Stomach (tissue), 9 donors: ENCODE measurements around the gene SLC44A1. TPM values are rescaled to one million over a fixed set of nuclear protein-coding genes. Genes with fewer than 3 reads are reported as not detected.

Experiments
- DNase-seq, 2 donors: peaks; one replicate each; pipeline versions ENCODE4 v3.0.0 to v3.0.0-alpha.2; 2013 to 2019
- H3K27ac ChIP-seq, 5 donors: fragments of 200-600 bp in 4 of 5; sonication (generic) in 4 of 5; one replicate each; pipeline ENCODE4 v1.5.1; 2013 to 2019; ENCODE audit warnings: mild to moderate bottlenecking in 1 of 5, moderate library complexity in 1 of 5
- H3K27me3 ChIP-seq, 3 donors: fragments of 200-600 bp; sonication (generic); one replicate each; pipeline ENCODE4 v1.5.1; 2017 to 2019; ENCODE audit warnings: mixed run types in 1 of 3
- H3K36me3 ChIP-seq, 4 donors: fragments of 200-600 bp; sonication (generic); 1 replicate in 3 of 4; 2 replicates in 1 of 4; pipeline ENCODE4 v1.5.1; 2016 to 2019
- H3K4me1 ChIP-seq, 4 donors: fragments of 200-600 bp; sonication (generic); one replicate each; pipeline ENCODE4 v1.5.1; 2016 to 2019
- H3K4me3 ChIP-seq, 4 donors: fragments of 200-600 bp; sonication (generic) in 3 of 4; one replicate each; pipeline ENCODE4 v1.5.1; 2016 to 2019; ENCODE audit warnings: mild to moderate bottlenecking in 1 of 4
- H3K9me3 ChIP-seq, 4 donors: fragments of 200-600 bp; sonication (generic); one replicate each; pipeline ENCODE4 v1.5.1; 2016 to 2019
- EP300 ChIP-seq: sonication (generic); formaldehyde crosslinking; IDR thresholded peaks from one replicate; pipeline ENCODE4 v1.6.1; 2017; ENCODE audit warnings: antibody characterized with exemption
- POLR2A ChIP-seq, 4 donors: fragments of 450-650 bp; IDR thresholded peaks; one replicate each; pipeline ENCODE4 v1.6.1; 2016; ENCODE audit warnings: antibody characterized with exemption in 4 of 4, control low read depth in 2 of 4, mild to moderate bottlenecking in 1 of 4, moderate library complexity in 1 of 4
- POLR2AphosphoS5 ChIP-seq, 3 donors: sonication (generic); formaldehyde crosslinking; IDR thresholded peaks; one replicate each; pipeline ENCODE4 v1.6.1; 2016; ENCODE audit warnings: antibody characterized with exemption in 3 of 3
- WGBS, 5 donors: extraction: QIAGEN DNeasy Blood & Tissue Kit in 3 of 5; methylation state at CpG; one replicate each; pipeline versions ENCODE4 v1.1.5 to v1.1.7; 2013 to 2018; 5-methylcytosine and 5-hydroxymethylcytosine counted together
- intact Hi-C: fragments of 100-400 bp; cut with DNase I; formaldehyde crosslinking; loops from one replicate; pipeline ENCODE4 v1.15.1; 2023; ENCODE audit warnings: low total_unique reads
- polyA plus RNA-seq, 3 donors: library from polyadenylated mRNA; stranded (reverse); fragments of 200-250 nt; gene quantifications; one replicate each; pipeline ENCODE4 v1.2.3, GENCODE V29; 2013
- total RNA-seq, 5 donors: library from RNA; depleted of rRNA; stranded (reverse); fragments of >200 nt; gene quantifications; one replicate each; pipeline versions ENCODE4 v1.1.0 to v1.2.3, GENCODE V29; 2014 to 2016
- TF ChIP-seq, protein P1 (sequence below), 7 experiments: fragments of 450-650 bp in 4 of 7; fragments of 200-600 bp in 3 of 7; sonication (generic) in 3 of 7; IDR thresholded peaks; one replicate each; pipeline ENCODE4 v1.5.1; 2016 to 2019; ENCODE audit warnings: antibody characterized with exemption in 7 of 7, control low read depth in 2 of 7, mild to moderate bottlenecking in 1 of 7
- donor health status: healthy with polysubstance abuse.
- donor health status: Bipolar disorder and iron deficiency.
- donor health status: healthy.

Gene SLC44A1
- total and polyA plus RNA-seq, 8 donors = 5.7 to 82.8 (median 16.1) TPM

DNA sequence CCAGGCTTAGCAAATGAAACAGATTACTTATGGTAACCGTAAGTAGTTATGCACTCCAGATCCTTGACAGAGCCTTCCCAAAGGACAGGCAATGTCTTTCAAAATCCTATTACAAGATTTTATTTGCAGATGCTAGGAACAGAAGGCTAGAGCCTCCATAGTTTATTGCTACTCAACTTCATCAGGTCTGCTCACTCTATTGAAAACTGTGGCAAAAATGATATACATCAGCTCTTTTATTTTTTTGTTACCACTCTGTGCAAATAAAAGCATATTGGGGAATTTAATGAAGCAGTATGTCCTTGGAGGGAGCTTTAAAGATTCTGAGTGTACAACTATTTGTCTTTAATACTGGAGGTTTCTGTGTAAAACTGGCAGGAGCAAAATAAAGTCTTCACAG lies 46.5 kb downstream of the SLC44A1 start:
- Histone ChIP-seq H3K9me3 (no peaks in the 10 kb centered on the region), H3K36me3 (no peaks in the 10 kb centered on the region), H3K4me3 (no peak overlapping the region), H3K27me3 (no peaks in the 10 kb centered on the region), H3K27ac (no peak overlapping the region), H3K4me1 (peaks cover 12 to 48% (median 18%) of the 10 kb centered on the region in 4 donors)
- TF ChIP-seq POLR2AphosphoS5 (IDR thresholded peaks at IDR 0.05) = no peak
- no peak for TF ChIP-seq POLR2A (IDR thresholded peaks at IDR 0.05)
- TF ChIP-seq, protein P1, sequence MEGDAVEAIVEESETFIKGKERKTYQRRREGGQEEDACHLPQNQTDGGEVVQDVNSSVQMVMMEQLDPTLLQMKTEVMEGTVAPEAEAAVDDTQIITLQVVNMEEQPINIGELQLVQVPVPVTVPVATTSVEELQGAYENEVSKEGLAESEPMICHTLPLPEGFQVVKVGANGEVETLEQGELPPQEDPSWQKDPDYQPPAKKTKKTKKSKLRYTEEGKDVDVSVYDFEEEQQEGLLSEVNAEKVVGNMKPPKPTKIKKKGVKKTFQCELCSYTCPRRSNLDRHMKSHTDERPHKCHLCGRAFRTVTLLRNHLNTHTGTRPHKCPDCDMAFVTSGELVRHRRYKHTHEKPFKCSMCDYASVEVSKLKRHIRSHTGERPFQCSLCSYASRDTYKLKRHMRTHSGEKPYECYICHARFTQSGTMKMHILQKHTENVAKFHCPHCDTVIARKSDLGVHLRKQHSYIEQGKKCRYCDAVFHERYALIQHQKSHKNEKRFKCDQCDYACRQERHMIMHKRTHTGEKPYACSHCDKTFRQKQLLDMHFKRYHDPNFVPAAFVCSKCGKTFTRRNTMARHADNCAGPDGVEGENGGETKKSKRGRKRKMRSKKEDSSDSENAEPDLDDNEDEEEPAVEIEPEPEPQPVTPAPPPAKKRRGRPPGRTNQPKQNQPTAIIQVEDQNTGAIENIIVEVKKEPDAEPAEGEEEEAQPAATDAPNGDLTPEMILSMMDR (IDR thresholded peaks at IDR 0.05) = no peak
- no peak for TF ChIP-seq EP300
- WGBS, 5 donors = 83 to 98% (median 97%) methylated on average over 1 of the region's 1 CpG
- intact Hi-C loops = no loop called here
- no peak for DNase-seq

DNA sequence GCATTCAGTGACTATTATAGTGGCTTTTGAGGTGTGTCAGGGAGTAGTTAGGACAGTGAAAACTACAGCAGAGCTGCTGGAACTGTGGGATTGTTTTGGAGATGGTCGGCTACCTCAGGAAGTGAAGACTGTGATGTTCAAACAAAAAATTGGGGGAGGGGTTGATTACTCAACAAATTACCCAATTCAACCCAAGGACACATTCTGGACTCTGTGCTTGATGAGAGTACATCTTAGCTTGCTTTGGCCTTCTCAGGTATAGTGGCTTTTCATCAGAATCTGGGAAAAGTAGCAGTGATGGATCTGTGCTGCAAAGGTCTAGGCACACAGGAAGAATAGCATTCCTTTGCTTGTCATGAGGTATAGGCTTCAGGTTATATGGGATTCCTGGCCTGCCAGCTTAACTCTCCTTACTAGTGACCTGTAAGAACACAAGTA lies 47.0 kb downstream of the SLC44A1 start:
- Histone ChIP-seq H3K27ac (no peak overlapping the region), H3K4me1 (peaks cover 12 to 53% (median 20%) of the 10 kb centered on the region in 4 donors), H3K9me3 (no peaks in the 10 kb centered on the region), H3K4me3 (no peak overlapping the region), H3K36me3 (no peaks in the 10 kb centered on the region), H3K27me3 (no peaks in the 10 kb centered on the region)
- 33 to 79% (median 54%) methylated on average over 1 of the region's 1 CpG for WGBS, 5 donors
- TF ChIP-seq EP300 (no peak), POLR2AphosphoS5 (IDR thresholded peaks at IDR 0.05) (no peak)
- DNase-seq = no peak
- intact Hi-C loops = no loop called here

DNA sequence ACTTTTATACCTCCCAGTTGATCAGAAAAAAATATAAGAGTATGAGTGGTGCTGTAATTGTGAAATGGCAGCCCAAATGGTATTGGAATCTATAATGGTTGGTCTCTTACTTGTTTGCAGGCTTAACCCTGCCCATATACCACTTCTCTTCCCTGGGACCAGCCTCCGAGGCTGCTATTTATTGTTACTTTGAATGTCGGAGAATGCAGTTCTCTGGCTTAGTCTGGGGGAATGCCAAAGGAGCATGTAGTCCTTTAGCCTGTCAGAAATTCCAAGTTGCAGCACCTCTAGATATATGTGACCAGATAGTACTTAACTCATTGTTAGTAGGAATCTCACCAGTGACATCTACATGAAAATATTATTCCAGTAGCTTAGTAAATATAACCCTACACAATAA lies 47.5 kb downstream of the SLC44A1 start:
- Histone ChIP-seq H3K36me3 (no peaks in the 10 kb centered on the region), H3K9me3 (no peaks in the 10 kb centered on the region), H3K27ac (no peak overlapping the region), H3K4me3 (no peak overlapping the region), H3K4me1 (peaks cover 12 to 58% (median 24%) of the 10 kb centered on the region in 4 donors), H3K27me3 (no peaks in the 10 kb centered on the region)
- intact Hi-C loops = no loop called here
- WGBS, 5 donors = 69 to 87% (median 78%) methylated on average over 2 of the region's 2 CpGs
- DNase-seq = no peak
- no peak for TF ChIP-seq EP300
- no peak for TF ChIP-seq POLR2AphosphoS5 (IDR thresholded peaks at IDR 0.05)
- TF ChIP-seq, protein P1 (IDR thresholded peaks at IDR 0.05) = no peak
- no peak for TF ChIP-seq POLR2A (IDR thresholded peaks at IDR 0.05)

DNA sequence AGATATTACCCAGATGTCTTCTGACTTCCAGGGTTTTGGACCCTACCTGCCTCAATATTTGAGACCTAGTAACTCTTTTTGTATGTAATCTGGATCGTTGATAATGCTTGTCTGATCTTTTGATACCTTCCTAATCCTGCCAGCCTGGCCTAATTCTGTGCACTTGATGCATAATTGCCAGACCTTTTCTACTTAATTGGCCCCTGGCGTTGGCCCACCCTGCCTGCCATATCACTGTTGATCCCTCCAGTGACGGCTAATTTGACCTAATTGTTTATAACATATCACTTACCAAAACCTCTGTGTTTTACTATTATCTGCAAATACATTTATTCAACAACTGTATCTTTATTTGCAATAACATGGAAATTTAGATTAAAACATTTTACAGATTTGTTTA lies 49.0 kb downstream of the SLC44A1 start:
- no peak for DNase-seq
- no peak overlapping the region for H3K4me3 ChIP-seq
- no peaks in the 10 kb centered on the region for H3K36me3 ChIP-seq
- intact Hi-C loops = no loop called here
- TF ChIP-seq EP300 = no peak
- H3K27ac ChIP-seq = no peak overlapping the region
- peaks cover 12 to 67% (median 30%) of the 10 kb centered on the region in 4 donors for H3K4me1 ChIP-seq
- 27 to 60% (median 42%) methylated on average over 3 of the region's 3 CpGs for WGBS, 5 donors
- no peaks in the 10 kb centered on the region for H3K9me3 ChIP-seq
- no peaks in the 10 kb centered on the region for H3K27me3 ChIP-seq

DNA sequence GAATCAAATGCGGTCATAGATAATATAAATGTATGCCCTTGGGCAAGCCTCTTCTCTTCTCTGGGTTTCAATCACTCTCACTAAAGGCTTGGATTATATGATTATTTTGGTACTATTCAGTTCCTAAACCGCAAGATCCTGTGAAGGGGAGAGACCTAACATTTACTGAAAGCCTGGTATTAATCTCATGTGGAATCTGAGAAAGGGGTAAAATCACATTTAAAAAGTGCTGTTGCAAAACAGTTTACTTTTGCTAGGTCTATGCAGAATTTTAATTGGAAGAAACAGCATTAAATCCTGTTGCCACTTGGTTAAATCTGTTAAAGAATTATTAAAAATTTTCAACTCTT lies 50.7 kb downstream of the SLC44A1 start:
- H3K4me1 ChIP-seq = peaks cover 10 to 77% (median 32%) of the 10 kb centered on the region in 4 donors
- no peaks in the 10 kb centered on the region for H3K9me3 ChIP-seq
- no peak for DNase-seq
- H3K36me3 ChIP-seq = peaks cover 5 to 12% (median 9%) of the 10 kb centered on the region in 4 donors
- no peaks in the 10 kb centered on the region for H3K27me3 ChIP-seq
- H3K4me3 ChIP-seq = no peak overlapping the region
- WGBS, 5 donors = 94 to 99% (median 95%) methylated on average over 2 of the region's 2 CpGs
- intact Hi-C loops = no loop called here
- TF ChIP-seq POLR2AphosphoS5 (IDR thresholded peaks at IDR 0.05) (no peak), EP300 (no peak), POLR2A (IDR thresholded peaks at IDR 0.05) (no peak)
- TF ChIP-seq, protein P1 (IDR thresholded peaks at IDR 0.05) = no peak
- no peak overlapping the region for H3K27ac ChIP-seq
